ENCODE data around the gene MLLT10.
"Not testable (repeated sequence)": the region's sequence is repeated elsewhere in the genome, so short reads cannot be mapped to it uniquely, and the experiment has no call there.

MLLT10 gene

GRCh38 chr10:21588159-21588558, 54.1 kb downstream of the MLLT10 start:
- DNase-seq = not testable (repeated sequence)

- DNase-seq = no peak
These were observed 60.0 kb downstream of the MLLT10 start for GRCh38 chr10:21593986-21594385.

DNA sequence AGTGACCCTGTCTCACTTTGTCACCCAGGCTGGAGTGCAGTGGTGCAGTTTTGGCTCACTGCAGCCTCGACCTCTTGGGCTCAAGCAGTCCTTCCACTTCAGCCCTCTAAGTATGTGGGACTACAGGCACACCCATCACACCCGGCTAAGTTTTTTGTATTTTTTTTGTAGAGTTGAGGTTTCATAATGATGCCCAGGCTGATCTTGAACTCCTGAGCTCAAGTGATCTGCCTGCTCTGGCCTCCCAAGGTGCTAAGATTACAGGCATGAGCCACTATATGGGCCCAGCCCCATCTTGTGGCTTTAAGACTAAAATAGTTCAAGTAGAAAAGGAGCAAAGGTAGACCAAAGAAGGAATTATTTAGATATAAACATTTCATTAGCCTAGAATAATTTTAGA, 65.5 kb downstream of the MLLT10 start:
- DNase-seq = no peak

- no peak for DNase-seq
These were observed 66.9 kb downstream of the MLLT10 start for GRCh38 chr10:21600804-21601433.

GRCh38 chr10:21602313-21602712, 68.3 kb downstream of the MLLT10 start:
- DNase-seq = no peak

DNA sequence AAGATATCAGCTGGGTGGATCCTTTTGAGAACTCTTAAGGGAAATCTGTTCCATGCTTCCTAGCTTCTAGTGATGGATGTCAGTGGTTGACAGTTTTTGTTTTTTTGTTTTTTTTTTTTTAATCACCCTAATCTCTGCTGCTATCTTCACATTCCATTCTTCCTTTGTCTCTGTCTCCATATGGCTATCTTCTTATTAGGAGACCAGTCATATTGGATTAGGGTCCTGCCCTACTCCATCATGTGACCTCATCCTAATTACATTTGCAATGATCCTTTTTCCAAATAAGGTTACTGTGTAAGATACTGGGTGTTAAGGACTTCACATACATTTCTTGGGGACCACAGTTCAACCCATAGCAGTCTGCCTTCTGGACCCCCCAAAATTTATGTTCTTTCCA, 69.7 kb downstream of the MLLT10 start:
- no peak for DNase-seq

GRCh38 chr10:21604651-21605050, 70.6 kb downstream of the MLLT10 start:
- no peak for DNase-seq

- DNase-seq = no peak
These were observed 73.9 kb downstream of the MLLT10 start for GRCh38 chr10:21607907-21608306.

- DNase-seq = no peak
These were observed 80.0 kb downstream of the MLLT10 start for GRCh38 chr10:21614000-21614399.

- no peak for DNase-seq
These were observed 83.2 kb downstream of the MLLT10 start for GRCh38 chr10:21617267-21617666.

DNA sequence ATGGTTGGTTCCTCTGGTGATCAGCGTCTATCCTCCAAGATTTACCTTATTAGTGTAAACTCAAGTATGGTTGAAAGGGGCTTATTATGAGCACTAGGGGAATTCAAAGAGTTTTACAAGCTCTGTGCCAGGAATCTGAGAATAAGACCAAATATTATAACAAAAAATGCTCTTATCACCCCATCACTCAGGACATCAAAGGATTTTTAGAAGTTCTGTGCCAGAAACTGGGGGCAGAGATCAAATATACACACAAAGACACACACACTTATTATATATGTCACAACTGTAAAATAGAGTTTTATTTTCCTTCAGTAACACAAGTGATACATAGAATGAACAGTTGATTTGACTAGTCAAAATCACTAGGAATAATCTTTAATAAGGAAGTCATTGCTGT, 89.3 kb downstream of the MLLT10 start:
- DNase-seq = no peak

- not testable (repeated sequence) for DNase-seq
These were observed 90.4 kb downstream of the MLLT10 start for GRCh38 chr10:21624421-21624820.

- no peak for DNase-seq
These were observed 90.9 kb downstream of the MLLT10 start for GRCh38 chr10:21624951-21625350.

DNA sequence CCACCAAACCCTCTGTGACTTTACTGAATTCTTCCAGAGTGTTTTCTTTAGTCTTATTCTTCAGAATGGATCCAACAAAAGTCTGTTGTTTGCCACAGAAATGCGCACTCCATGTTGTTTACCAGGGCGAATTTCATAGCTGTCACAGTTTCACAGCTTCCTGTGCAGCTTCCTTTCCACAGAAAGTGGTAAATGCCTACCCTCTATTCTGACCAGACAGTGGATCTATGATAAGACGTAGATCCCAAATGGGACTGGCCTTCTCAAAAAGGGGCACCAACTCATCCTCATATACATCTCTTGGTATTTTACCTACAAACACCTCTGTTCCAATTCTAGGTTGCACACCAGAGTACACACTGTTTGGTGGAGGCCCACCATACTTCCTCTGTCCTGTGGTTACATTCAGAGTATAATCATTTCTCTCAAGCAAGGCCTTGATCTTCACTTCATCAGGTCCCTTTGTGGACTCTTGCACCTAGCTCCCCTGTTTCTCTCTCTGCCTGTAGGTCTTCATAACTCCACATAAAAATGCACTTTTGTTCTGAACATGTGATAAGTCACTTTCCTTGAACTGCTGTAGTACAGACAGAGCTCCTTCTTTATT, 91.7 kb downstream of the MLLT10 start:
- no peak for DNase-seq

DNA sequence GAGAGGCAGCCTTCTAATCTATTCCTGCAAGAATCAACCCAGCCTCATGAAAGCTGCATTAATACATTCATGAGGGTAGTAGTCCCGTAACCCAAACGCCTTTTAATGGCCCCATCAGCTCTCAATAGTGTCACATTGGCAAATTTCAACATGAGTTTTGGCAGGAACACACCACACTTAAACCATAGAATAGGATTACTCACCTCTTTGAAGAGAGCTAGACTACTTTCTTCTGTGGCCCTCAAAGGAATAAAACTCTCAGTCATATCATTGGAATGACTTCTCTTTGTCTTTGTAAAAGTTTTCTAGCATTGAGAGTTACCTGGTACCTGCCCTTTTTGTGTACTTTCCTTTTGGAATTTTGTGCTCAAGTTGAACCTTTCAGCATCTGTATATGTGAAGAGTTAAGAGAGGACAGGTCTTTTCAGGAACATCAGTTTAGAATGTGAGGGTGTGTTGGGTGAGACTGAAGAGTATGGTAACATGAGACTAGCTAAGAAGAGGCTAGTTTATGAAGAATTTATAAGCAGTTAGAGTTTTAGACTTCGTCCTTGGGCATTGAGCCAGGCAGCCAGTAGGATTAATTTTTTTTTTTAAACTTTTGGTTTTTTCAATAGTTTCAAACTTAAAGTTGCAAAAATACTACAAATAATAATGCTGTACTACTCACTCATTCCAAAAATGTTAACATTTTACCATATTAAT, 92.6 kb downstream of the MLLT10 start:
- no peak for DNase-seq

DNA sequence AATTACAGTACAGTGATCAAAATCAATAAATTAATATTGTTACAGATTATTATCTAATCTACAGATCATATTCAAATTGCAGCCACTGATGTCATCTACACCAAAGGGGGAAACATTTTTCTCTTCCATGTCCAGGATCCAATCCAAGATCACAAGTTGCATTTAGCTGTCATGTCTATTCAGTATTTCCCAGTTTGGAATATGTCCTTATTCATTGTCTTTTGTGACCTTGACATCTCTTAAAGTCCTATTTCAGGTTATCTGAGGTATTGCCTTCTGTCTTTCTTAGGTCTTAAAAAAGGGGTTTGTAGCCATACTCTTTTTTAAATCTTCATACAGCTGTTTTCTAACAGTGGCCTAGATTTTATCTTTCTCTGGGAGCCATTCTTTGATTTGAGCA, 93.3 kb downstream of the MLLT10 start:
- no peak for DNase-seq

DNA sequence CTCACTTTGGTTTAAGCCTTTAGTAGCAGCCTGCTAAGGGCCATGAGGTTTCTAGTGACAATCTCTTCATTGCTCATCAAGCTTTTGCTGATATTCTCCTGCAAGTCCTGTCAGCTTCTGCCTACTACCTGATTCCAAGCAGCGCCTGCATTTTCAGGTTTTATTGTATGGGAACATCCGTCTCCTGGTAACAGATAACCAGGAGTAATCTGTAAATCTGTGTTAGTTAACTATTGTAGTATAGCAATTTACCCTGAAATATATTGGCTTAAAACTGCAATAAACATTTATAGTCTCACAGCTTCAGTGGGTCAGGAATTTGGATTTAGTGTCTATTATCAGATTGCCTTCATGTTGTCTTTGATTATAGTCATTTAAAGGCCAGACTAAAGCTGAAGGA, 94.0 kb downstream of the MLLT10 start:
- no peak for DNase-seq

GRCh38 chr10:21628645-21629044, 94.6 kb downstream of the MLLT10 start:
- not testable (repeated sequence) for DNase-seq

GRCh38 chr10:21634599-21635365, 100.8 kb downstream of the MLLT10 start:
- DNase-seq = no peak

- DNase-seq = no peak
These were observed 103.8 kb downstream of the MLLT10 start for GRCh38 chr10:21637795-21638194.

DNA sequence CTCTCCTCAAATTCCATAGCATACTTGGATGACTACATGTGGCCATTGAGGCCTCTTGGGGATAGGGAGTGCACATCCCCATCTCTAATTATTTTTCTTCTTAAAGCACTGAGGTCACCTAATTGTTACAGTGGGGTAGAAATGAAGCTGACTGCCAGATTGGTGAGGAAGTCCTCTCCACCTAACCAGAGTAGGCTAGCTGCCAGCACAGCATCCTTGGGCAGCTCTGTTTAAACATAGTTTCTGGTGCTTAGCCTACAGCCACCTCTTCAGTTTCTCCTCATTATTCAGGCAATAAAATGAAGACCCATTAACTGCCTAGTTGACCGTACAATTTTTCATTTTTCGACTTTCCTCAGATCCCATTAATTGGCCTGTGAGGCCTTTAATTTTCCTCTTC, 104.6 kb downstream of the MLLT10 start:
- DNase-seq = no peak

GRCh38 chr10:21648040-21648439, 114.0 kb downstream of the MLLT10 start:
- no peak for DNase-seq

- no peak for DNase-seq
These were observed 115.4 kb downstream of the MLLT10 start for GRCh38 chr10:21649454-21649872.

GRCh38 chr10:21650353-21650752, 116.3 kb downstream of the MLLT10 start:
- DNase-seq = no peak

All from CD4-positive, alpha-beta T cell treated with Interleukin-12 subunit alpha and Interleukin-12 subunit beta, for 1 hour (primary cell).